ENCODE data around the gene SLC32A1. TPM values are rescaled to one million over a fixed set of nuclear protein-coding genes. Genes with fewer than 3 reads are reported as not detected.

The SLC32A1 gene
- total and polyA plus RNA-seq, 2 of the 13 experiments (the other 11 are each of a cell fraction or from before 2014, with no cell fraction given), result not detected

DNA sequence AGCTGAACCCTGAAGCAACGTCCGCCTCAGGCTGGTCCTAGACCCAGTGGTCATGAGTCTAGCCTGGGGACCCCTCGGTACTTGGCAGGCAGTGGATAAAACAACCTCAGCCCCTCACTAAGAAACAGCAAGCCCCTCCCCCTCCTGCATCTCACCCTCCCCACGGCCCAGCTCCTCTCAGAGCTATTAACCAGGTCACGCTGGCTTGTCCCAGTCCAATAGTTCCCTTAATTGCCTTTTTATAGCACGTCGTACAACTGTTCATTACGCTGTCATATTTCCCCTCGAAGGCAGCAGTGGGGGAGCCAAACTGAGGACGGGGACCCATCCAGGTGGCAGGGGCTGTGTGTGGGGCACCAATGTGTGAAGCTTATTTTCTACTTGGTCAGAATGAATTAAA lies 8.6 kb upstream of the SLC32A1 start:
- CTCF ChIA-PET (ENCODE audit: low intra/inter-chr PET ratio, low total read pairs), result no interaction called here
- POLR2A ChIA-PET, result no interaction called here
- peaks cover 10 to 62% of the 10 kb centered on the region in 2 experiments; a peak in 4 of 5 replicates for H3K27me3 ChIP-seq (ENCODE audit: control insufficient read depth in 1 of 2, insufficient read depth in 2 of 2, low read length in 2 of 2)

GRCh38 chr20:38722683-38723016 lies 1.6 kb upstream of the SLC32A1 start:
- FAIRE-seq (no peak), ATAC-seq (no peak), DNase-seq (ENCODE audit: low spot score) (no peak)
- intact Hi-C loops (cut with micrococcal nuclease; ENCODE audit: unreplicated experiment) (no loop called here), in situ Hi-C loops (cut with HindIII; ENCODE audit: extremely low pct_ligation_motif_present, low pct_unique_long_range_greater_than_20kb) (no loop called here)
- POLR2A ChIA-PET, result no interaction called here
- CTCF ChIA-PET (ENCODE audit: low intra/inter-chr PET ratio, low total read pairs), result no interaction called here
- H3K27ac ChIP-seq (ENCODE audit: extremely low read length, insufficient read depth, low read length), result no peak overlapping the region
- peaks cover 33 to 94% of the 10 kb centered on the region in 2 experiments for H3K27me3 ChIP-seq (ENCODE audit: control insufficient read depth in 1 of 2, insufficient read depth in 2 of 2, low read length in 2 of 2)
- H3K4me3 ChIP-seq (replicated peaks in 1 of 3; ENCODE audit: insufficient read depth in 1 of 3, low read depth in 2 of 3, low read length in 3 of 3), result no peak overlapping the region
- H3K9me3 ChIP-seq (ENCODE audit: low read length), result no peaks in the 10 kb centered on the region
- no TSS peak for BruUV-seq (replicated peaks)
- WGBS (ENCODE audit: low lambda C conversion rate), result 23% methylated on average over 7 of the region's 7 CpGs
- no peaks in the 10 kb centered on the region for H3K36me3 ChIP-seq (replicated peaks in 1 of 2; ENCODE audit: control insufficient read depth in 1 of 2, insufficient read depth in 2 of 2, low read length in 2 of 2)
- H3K4me1 ChIP-seq (ENCODE audit: insufficient read depth, low read length), result no peaks in the 10 kb centered on the region
- no peak overlapping the region for H3K4me2 ChIP-seq (ENCODE audit: low read depth, low read length)
- H3K9ac ChIP-seq (ENCODE audit: insufficient read depth, low read depth, low read length), result no peak overlapping the region
- H4K20me1 ChIP-seq (ENCODE audit: insufficient read depth, low read length), result peaks cover 5% of the 10 kb centered on the region; the same call in 1 of the 2 replicates
- H3K79me2 ChIP-seq (ENCODE audit: insufficient read depth, low read length), result no peaks in the 10 kb centered on the region
- H2AFZ ChIP-seq (ENCODE audit: low read length), result no peak overlapping the region
- TF ChIP-seq, protein P1, sequence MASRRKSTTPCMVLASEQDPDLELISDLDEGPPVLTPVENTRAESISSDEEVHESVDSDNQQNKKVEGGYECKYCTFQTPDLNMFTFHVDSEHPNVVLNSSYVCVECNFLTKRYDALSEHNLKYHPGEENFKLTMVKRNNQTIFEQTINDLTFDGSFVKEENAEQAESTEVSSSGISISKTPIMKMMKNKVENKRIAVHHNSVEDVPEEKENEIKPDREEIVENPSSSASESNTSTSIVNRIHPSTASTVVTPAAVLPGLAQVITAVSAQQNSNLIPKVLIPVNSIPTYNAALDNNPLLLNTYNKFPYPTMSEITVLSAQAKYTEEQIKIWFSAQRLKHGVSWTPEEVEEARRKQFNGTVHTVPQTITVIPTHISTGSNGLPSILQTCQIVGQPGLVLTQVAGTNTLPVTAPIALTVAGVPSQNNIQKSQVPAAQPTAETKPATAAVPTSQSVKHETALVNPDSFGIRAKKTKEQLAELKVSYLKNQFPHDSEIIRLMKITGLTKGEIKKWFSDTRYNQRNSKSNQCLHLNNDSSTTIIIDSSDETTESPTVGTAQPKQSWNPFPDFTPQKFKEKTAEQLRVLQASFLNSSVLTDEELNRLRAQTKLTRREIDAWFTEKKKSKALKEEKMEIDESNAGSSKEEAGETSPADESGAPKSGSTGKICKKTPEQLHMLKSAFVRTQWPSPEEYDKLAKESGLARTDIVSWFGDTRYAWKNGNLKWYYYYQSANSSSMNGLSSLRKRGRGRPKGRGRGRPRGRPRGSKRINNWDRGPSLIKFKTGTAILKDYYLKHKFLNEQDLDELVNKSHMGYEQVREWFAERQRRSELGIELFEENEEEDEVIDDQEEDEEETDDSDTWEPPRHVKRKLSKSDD (CRISPR knock-in tag; IDR thresholded peaks at IDR 0.05; ENCODE audit: low read depth), result no peak
- TF ChIP-seq SKI (IDR thresholded peaks at IDR 0.05; ENCODE audit: partially characterized antibody) (no peak), MXD1 (CRISPR knock-in tag; IDR thresholded peaks at IDR 0.05) (no peak), ASH2L (IDR thresholded peaks at IDR 0.05; ENCODE audit: insufficient read length, low read depth, low read length) (no peak), SP1 (IDR thresholded peaks at IDR 0.05) (no peak), SP1 (CRISPR knock-in tag; IDR thresholded peaks at IDR 0.05) (no peak), FOXO1 (CRISPR knock-in tag; IDR thresholded peaks at IDR 0.05) (no peak), NCOA2 (CRISPR knock-in tag; IDR thresholded peaks at IDR 0.05) (no peak), ZBTB21 (CRISPR knock-in tag; IDR thresholded peaks at IDR 0.05) (no peak), MIXL1 (CRISPR knock-in tag; IDR thresholded peaks at IDR 0.05) (no peak), RNF219 (CRISPR knock-in tag; IDR thresholded peaks at IDR 0.05) (no peak), CAMTA2 (CRISPR knock-in tag; IDR thresholded peaks at IDR 0.05; ENCODE audit: borderline replicate concordance) (no peak), SRF (IDR thresholded peaks at IDR 0.05; ENCODE audit: low read depth, low read length) (no peak), ZNF724P (CRISPR knock-in tag; IDR thresholded peaks at IDR 0.05; ENCODE audit: borderline replicate concordance) (no peak), THYN1 (CRISPR knock-in tag; IDR thresholded peaks at IDR 0.05; ENCODE audit: borderline replicate concordance, low read depth) (no peak)

More for the DNA sequence above, 8.6 kb upstream of the SLC32A1 start:
- no peak for TF ChIP-seq MIER3 (CRISPR knock-in tag; IDR thresholded peaks at IDR 0.05; ENCODE audit: borderline replicate concordance)
- FAIRE-seq, result no peak
- H3K36me3 ChIP-seq (replicated peaks in 1 of 2; ENCODE audit: control insufficient read depth in 1 of 2, insufficient read depth in 2 of 2, low read length in 2 of 2), result no peaks in the 10 kb centered on the region
- H3K9ac ChIP-seq (ENCODE audit: insufficient read depth, low read depth, low read length), result no peak overlapping the region
- H3K4me1 ChIP-seq (ENCODE audit: insufficient read depth, low read length), result no peaks in the 10 kb centered on the region
- no peaks in the 10 kb centered on the region for H3K79me2 ChIP-seq (ENCODE audit: insufficient read depth, low read length)
- no peak overlapping the region for H2AFZ ChIP-seq (ENCODE audit: low read length)
- BruUV-seq (replicated peaks), result no TSS peak
- no peak overlapping the region for H3K4me3 ChIP-seq (replicated peaks in 1 of 3; ENCODE audit: insufficient read depth in 1 of 3, low read depth in 2 of 3, low read length in 3 of 3)
- no peak overlapping the region for H3K27ac ChIP-seq (ENCODE audit: extremely low read length, insufficient read depth, low read length)
- WGBS (ENCODE audit: low lambda C conversion rate), result 21% methylated on average over 10 of the region's 10 CpGs
- H3K9me3 ChIP-seq (ENCODE audit: low read length), result no peaks in the 10 kb centered on the region
- H3K4me2 ChIP-seq (ENCODE audit: low read depth, low read length), result no peak overlapping the region
- ATAC-seq, result no peak
- in situ Hi-C loops (cut with HindIII; ENCODE audit: extremely low pct_ligation_motif_present, low pct_unique_long_range_greater_than_20kb), result no loop called here
- no peak for DNase-seq (ENCODE audit: low spot score)
- intact Hi-C loops (cut with micrococcal nuclease; ENCODE audit: unreplicated experiment), result no loop called here
- no peaks in the 10 kb centered on the region for H4K20me1 ChIP-seq (ENCODE audit: insufficient read depth, low read length)
